Skeletal muscle satellite cell (primary cell): Measurements from ENCODE around the gene PRPF6.

ENCODE experiments used
- H3K27me3 ChIP-seq: 2 replicates; pipeline ENCODE4 v1.7.0; 2013; ENCODE audit warnings: low read length; ENCODE audit not compliant: control insufficient read depth, insufficient read depth
- H3K36me3 ChIP-seq: 2 replicates; pipeline ENCODE4 v1.7.0; 2013; ENCODE audit warnings: mild to moderate bottlenecking, control low read depth, low read length; ENCODE audit not compliant: insufficient read depth
- H3K4me1 ChIP-seq: 2 replicates; pipeline ENCODE4 v1.7.0; 2013; ENCODE audit warnings: low read length; ENCODE audit not compliant: control insufficient read depth, insufficient read depth
- H3K4me2 ChIP-seq: 2 replicates; pipeline ENCODE4 v1.7.0; 2013; ENCODE audit warnings: mild to moderate bottlenecking, low read length
- H3K4me3 ChIP-seq: 2 replicates; pipeline ENCODE4 v1.7.0; 2013; ENCODE audit warnings: low read length
- H3K9ac ChIP-seq: 2 replicates; pipeline ENCODE4 v1.7.0; 2013; ENCODE audit warnings: mild to moderate bottlenecking, low read depth, low read length, moderate library complexity
- H3K9me3 ChIP-seq: replicated peaks from 2 replicates; pipeline ENCODE4 v1.7.0; 2013; ENCODE audit warnings: mild to moderate bottlenecking, control low read depth, low read length

Gene PRPF6

DNA sequence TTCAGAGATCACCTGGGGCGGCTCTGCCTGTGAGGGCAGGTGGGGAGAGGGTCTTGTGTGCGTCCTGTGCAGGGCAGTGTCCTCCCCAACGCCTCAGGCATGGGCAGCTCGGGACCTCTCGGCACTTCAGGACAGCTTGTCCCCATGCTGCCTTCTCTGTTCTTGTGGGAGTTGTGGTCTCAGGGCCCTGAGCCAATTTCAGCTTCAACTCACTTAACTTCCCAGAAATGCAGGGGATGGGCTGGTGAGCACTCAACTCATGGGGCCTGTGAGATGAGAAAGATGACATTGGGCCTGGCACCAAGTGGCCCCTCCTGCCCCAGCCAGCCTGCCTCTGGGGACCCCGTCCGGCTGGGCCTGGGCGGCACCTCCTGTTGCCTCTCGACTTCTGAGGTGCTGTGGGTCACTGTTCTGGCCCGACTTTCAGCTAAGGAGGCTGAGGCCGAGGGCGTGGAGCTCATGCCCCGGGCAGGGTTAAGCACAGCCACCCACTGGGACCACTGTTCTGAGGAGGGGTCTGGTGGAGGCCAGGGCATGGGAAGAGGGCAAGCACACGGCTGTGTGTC, 91.6 kb downstream of the PRPF6 start:
- Histone ChIP-seq H3K4me2 (no peak overlapping the region), H3K9me3 (no peaks in the 10 kb centered on the region), H3K27me3 (no peaks in the 10 kb centered on the region), H3K4me1 (peaks cover 1% of the 10 kb centered on the region), H3K4me3 (no peak overlapping the region), H3K36me3 (peaks cover 4% of the 10 kb centered on the region), H3K9ac (no peak overlapping the region)

DNA sequence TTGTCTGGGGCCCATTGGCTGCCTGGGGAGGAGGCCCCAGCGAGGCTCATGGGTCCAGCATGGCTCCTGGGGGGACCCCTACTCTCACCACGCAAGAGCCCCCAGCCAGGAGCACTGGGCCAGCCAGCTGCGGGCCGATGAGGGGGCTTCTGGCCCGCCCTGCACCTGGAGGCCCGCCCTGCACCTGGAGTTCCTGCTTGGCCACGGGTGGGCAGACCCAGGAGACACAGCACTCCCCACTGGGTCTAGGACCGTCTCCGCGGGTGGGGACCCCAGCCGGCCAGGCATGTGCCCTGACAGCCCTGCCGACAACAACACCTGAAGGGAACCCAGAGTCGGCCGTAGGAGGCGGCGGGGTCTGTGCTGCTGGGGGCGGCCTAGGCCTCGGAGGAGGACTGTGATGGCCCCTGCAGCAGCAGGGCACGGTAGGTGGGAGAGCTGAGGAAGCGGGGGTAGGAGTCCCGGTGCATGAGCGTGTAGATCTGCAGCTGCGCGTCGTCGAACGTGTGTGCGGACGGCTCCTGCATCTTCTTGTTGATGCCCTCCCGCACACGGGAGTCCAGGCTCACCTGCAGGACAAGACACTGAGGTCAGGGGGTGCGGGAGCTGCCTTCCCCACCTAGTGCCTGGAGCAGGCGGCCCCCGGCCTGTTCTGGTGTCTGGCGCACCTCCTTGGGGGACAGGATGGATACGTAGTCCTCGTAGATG, 92.7 kb downstream of the PRPF6 start:
- H3K27me3 ChIP-seq: no peaks in the 10 kb centered on the region
- no peak overlapping the region for H3K4me3 ChIP-seq
- no peaks in the 10 kb centered on the region for H3K9me3 ChIP-seq
- peaks cover 4% of the 10 kb centered on the region for H3K36me3 ChIP-seq
- H3K9ac ChIP-seq: no peak overlapping the region
- no peak overlapping the region for H3K4me2 ChIP-seq
- peaks cover 12% of the 10 kb centered on the region for H3K4me1 ChIP-seq

DNA sequence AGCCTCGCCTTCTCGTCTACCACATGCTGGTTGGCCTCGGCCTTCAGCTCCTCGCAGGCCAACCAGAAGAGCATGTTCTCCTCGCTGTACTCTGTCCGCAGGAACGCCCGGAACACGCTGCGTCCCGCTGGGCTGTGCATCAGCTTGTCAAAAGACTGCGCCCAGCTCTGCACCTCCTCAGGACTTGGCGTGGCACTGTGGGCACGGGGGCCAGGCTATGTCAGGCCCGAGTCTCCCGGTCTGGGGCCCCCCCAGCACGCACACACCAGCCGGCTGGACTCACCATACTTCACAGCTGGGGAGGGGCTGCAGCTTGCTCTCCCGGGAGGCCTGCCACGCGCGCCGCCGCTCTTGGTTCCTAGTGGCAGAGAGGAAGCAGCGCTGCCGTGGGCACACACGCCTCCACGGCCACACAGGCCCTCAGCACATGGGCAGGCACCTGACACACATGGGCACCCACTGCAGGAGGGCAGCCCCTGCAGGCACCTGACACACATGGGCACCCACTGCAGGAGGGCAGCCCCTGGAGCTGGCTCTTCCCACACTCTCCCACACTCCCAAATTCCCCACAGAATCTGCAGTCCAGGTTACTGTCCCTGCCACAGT, 93.4 kb downstream of the PRPF6 start:
- no peak overlapping the region for H3K4me3 ChIP-seq

DNA sequence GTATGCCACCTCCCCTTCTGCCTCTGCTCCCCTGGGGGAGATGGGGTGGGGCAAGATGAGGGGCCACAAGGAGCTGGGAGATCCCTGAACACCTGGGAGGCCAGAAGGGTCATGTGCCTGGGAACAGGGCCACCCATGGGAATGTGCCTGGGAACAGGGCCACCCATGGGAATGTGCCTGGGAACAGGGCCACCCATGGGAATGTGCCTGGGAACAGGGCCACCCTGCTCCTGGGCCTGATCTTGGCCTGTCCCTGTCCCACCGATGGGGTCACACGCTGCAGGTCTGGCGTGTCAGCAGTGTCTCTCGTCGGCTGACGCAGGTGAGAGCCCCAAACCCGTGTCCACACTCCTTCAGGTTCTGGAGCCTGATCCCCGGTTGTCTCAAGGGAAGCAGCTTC, 94.0 kb downstream of the PRPF6 start:
- H3K36me3 ChIP-seq: peaks cover 4% of the 10 kb centered on the region
- H3K4me2 ChIP-seq: no peak overlapping the region
- H3K4me3 ChIP-seq: no peak overlapping the region
- no peak overlapping the region for H3K9ac ChIP-seq
- H3K9me3 ChIP-seq: no peaks in the 10 kb centered on the region
- H3K27me3 ChIP-seq: no peaks in the 10 kb centered on the region
- peaks cover 18% of the 10 kb centered on the region for H3K4me1 ChIP-seq

More for the DNA sequence above, 93.4 kb downstream of the PRPF6 start:
- H3K4me2 ChIP-seq: no peak overlapping the region
- H3K9ac ChIP-seq: no peak overlapping the region
- peaks cover 18% of the 10 kb centered on the region for H3K4me1 ChIP-seq
- peaks cover 4% of the 10 kb centered on the region for H3K36me3 ChIP-seq
- no peaks in the 10 kb centered on the region for H3K9me3 ChIP-seq
- no peaks in the 10 kb centered on the region for H3K27me3 ChIP-seq

DNA sequence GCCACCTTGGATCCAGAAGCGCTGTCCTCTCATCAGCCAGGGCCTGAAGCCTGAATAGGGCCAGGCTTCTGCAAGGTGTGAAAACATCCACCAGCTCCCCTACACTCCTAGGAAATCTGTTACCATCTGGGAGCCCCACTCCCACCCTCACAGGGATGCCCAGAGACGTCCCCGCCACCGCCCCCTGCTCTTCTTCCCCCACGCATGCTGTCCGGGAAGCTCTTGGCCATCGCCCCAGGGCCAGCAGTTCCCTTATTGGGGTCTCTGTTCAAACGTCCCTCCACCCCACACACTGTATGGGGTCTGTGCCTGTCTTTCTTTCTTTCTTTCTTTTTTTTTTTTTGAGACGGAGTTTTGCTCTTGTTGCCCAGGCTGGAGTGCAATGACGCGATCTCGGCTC, 94.6 kb downstream of the PRPF6 start:
- Histone ChIP-seq H3K4me1 (peaks cover 23% of the 10 kb centered on the region), H3K36me3 (peaks cover 4% of the 10 kb centered on the region), H3K9ac (no peak overlapping the region), H3K9me3 (no peaks in the 10 kb centered on the region), H3K27me3 (no peaks in the 10 kb centered on the region), H3K4me3 (no peak overlapping the region), H3K4me2 (no peak overlapping the region)

DNA sequence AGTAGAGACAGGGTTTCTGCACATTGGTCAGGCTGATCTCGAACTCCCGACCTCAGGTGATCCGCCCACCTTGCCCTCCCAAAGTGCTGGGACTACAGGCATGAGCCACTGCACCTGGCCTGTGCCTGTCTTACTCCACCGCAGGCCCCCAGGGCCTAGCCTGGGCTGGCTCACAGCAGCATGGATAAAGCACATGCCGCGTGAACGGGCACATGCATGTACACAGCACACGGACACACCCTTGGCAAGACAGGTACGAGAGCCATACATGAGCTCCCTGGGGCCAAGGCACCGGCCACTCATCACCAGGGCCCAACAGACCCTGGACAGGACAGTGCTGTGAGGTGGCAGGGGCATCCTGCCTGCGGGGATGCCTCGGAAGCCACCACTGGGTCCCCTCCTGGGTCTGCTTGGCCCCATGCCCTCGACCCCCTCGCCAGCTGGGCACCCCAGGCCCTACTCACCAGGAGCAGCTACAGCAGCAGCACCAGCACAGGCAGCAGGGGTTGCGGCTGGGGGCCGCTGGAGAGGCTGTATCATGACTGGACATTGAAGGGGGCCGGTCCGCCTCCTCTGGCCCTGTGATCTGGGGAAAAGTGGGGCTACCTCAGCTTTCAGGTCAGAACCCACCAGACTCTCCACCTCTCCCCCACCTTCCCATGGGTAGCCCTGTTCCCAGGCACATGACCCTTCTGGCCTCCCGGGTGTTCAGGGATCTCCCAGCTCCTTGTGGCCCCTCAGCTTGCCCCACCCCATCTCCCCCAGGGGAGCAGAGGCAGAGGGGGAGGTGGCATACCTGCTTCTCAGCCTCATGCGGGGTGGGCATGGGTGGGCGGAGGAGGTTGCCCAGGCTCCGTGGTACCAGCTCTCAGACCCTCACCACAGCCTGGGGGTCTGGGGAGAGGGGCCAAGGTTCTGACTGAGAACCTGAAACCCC, 95.4 kb downstream of the PRPF6 start:
- no peak overlapping the region for H3K9ac ChIP-seq
- no peaks in the 10 kb centered on the region for H3K27me3 ChIP-seq
- H3K4me2 ChIP-seq: no peak overlapping the region
- H3K36me3 ChIP-seq: peaks cover 4% of the 10 kb centered on the region
- no peaks in the 10 kb centered on the region for H3K9me3 ChIP-seq
- no peak overlapping the region for H3K4me3 ChIP-seq
- H3K4me1 ChIP-seq: peaks cover 25% of the 10 kb centered on the region

DNA sequence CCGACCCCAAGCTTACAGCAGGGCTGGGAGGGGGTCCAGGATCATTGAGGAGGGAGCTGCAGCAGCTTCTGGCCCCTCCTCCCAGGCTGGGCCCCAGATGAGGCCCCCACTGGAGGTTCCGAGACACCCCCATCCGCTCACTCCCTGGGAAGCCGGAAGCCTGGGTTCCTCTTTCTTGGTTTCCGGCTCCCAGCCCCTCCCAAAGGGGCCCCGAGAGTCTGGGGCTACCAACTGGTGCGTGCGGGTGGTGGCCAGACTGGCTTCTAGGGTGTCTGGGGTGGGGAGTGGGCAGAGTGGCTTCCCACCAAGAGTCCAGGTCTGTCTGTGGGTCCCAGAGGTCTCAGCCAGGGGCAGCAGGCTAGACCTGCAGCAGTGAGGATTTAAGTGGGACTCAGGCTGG, 96.2 kb downstream of the PRPF6 start:
- Histone ChIP-seq H3K4me3 (no peak overlapping the region), H3K4me1 (peaks cover 25% of the 10 kb centered on the region), H3K27me3 (no peaks in the 10 kb centered on the region), H3K9me3 (no peaks in the 10 kb centered on the region), H3K36me3 (peaks cover 4% of the 10 kb centered on the region), H3K9ac (no peak overlapping the region), H3K4me2 (no peak overlapping the region)

DNA sequence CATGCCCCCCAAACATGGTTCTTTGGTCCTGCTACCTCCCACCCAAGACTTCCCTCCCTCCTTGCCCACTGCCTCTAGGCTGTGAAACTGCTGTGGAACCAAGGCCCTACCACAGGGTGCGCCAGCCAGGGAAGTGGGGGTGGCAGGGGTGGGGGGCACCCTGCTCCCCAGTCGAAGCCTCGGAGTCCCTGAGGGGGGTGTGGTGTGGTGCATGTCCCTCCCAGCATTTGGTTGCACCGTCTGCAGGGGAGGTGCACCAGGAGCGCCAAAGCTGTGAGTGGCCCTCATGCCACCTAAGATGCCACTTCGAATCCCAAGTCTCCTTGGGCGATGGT, 96.6 kb downstream of the PRPF6 start:
- Histone ChIP-seq H3K9me3 (no peaks in the 10 kb centered on the region), H3K4me3 (no peak overlapping the region), H3K9ac (no peak overlapping the region), H3K36me3 (peaks cover 4% of the 10 kb centered on the region), H3K27me3 (no peaks in the 10 kb centered on the region), H3K4me2 (no peak overlapping the region), H3K4me1 (peaks cover 25% of the 10 kb centered on the region)

DNA sequence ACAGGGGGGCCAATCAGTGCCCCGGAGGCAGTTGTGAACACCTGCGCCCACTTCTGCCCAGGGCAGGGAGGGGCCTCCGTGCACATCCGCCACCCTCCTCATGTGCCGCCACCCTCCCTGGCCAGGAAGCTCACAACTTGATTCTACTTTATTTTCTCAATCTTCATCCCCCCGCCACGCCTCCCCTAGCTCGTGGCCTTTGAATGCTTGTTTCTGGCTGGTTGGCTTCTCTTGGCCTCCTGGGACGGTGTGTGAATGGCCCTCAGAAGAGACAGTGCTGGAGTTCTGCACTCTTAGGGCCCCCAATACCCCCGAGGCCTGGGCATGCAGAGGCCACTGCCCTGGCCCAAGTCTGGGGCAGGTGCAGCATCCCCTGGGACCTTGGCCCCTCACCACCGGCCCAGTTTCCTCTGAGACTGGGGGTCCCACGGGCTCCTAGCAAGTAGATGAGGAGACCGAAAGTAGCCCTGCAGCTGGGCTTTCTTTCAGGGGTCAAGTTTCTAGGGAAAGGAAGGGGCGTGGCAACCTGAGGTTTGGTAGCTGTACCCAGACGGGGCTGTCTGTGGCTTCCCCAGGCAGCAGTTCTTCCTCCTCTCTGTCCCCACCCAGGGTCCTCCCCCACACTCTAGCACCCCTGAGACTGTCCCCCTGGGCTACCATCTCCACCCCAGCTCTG, 97.1 kb downstream of the PRPF6 start:
- Histone ChIP-seq H3K36me3 (peaks cover 4% of the 10 kb centered on the region), H3K9me3 (no peaks in the 10 kb centered on the region), H3K9ac (no peak overlapping the region), H3K4me2 (peak overlapping the region; percentile 97), H3K4me1 (peaks cover 27% of the 10 kb centered on the region), H3K27me3 (peaks cover 3% of the 10 kb centered on the region), H3K4me3 (peak overlapping the region; percentile 90)

DNA sequence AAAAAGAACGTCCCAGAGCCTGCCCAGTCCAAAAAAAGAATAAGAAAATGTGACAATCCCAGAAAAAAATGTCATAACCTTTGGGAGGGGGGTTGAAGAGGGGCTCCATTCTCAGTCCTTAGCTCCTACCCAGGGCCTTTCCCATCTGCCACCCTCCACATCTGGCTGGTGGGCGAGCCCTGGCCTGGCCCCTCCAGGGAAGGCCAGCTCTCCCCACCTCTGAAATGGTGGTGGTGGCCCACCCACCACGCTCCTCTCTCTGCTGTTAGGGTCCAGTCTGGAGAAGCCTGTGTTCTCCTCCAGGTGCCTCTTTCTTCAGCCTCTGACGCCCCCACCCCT, 98.0 kb downstream of the PRPF6 start:
- H3K4me2 ChIP-seq: peak overlapping the region; percentile 97
- H3K36me3 ChIP-seq: no peaks in the 10 kb centered on the region
- H3K9me3 ChIP-seq: no peaks in the 10 kb centered on the region
- peak overlapping the region; percentile 88 for H3K9ac ChIP-seq
- peak overlapping the region; percentile 90 for H3K4me3 ChIP-seq
- peaks cover 9% of the 10 kb centered on the region for H3K27me3 ChIP-seq
- H3K4me1 ChIP-seq: peaks cover 35% of the 10 kb centered on the region
